Peyer's patch (tissue), 4 donors: ENCODE measurements around the gene FAM193A. TPM values are rescaled to one million over a fixed set of nuclear protein-coding genes. Genes with fewer than 3 reads are reported as not detected.

Experiments used
- DNase-seq, 3 donors: peaks; one replicate each; pipeline ENCODE4 v3.0.0-alpha.2; 2017 to 2019
- H3K27ac ChIP-seq, 4 donors: fragments of 200-600 bp; sonication (generic); one replicate each; pipeline ENCODE4 v1.5.1; 2016 to 2019
- H3K27me3 ChIP-seq, 2 donors: fragments of 200-600 bp; sonication (generic); one replicate each; pipeline ENCODE4 v1.5.1; 2019
- H3K36me3 ChIP-seq, 3 donors: fragments of 200-600 bp; sonication (generic); one replicate each; pipeline ENCODE4 v1.5.1; 2016 to 2019
- H3K4me1 ChIP-seq, 4 donors: fragments of 200-600 bp; sonication (generic); one replicate each; pipeline ENCODE4 v1.5.1; 2016 to 2019
- H3K4me3 ChIP-seq, 4 donors: fragments of 200-600 bp; sonication (generic); 1 replicate in 3 of 4; 2 replicates in 1 of 4; pipeline ENCODE4 v1.5.1; 2016 to 2019; ENCODE audit warnings: mild to moderate bottlenecking in 1 of 4
- H3K9me3 ChIP-seq, 4 donors: fragments of 200-600 bp; sonication (generic); one replicate each; pipeline ENCODE4 v1.5.1; 2016 to 2019; ENCODE audit warnings: mild to moderate bottlenecking in 1 of 4
- CTCF ChIP-seq, 6 experiments: fragments of 450-650 bp in 4 of 6; fragments of 200-600 bp in 2 of 6; sonication (generic) in 1 of 6; IDR thresholded peaks; one replicate each; pipeline ENCODE4 v1.5.1; 2017 to 2019; ENCODE audit warnings: antibody characterized with exemption in 6 of 6, mild to moderate bottlenecking in 3 of 6, moderate library complexity in 1 of 6
- POLR2A ChIP-seq, 2 donors: fragments of 450-650 bp; IDR thresholded peaks; one replicate each; pipeline ENCODE4 v1.5.1; 2017; ENCODE audit warnings: antibody characterized with exemption in 2 of 2, mild to moderate bottlenecking in 2 of 2, moderate library complexity in 2 of 2
- total RNA-seq, 4 donors: library from RNA; depleted of rRNA; stranded (reverse); fragments of >200 nt; gene quantifications; one replicate each; pipeline ENCODE4 v1.1.0, GENCODE V29; 2016

Gene FAM193A
- total RNA-seq, 4 donors from 2014 or later: 38.2 to 77.6 (median 51.2) TPM

GRCh38 chr4:2763511-2763967 lies 227.1 kb downstream of the FAM193A start:
- Histone ChIP-seq H3K9me3 (no peaks in the 10 kb centered on the region), H3K36me3 (no peaks in the 10 kb centered on the region), H3K4me3 (peak overlapping the region; percentile 32 to 58 (median 49)), H3K27me3 (no peaks in the 10 kb centered on the region), H3K4me1 (peaks cover 0 to 28% (median 7%) of the 10 kb centered on the region in 4 donors), H3K27ac (peak overlapping the region; percentile 24 to 99 (median 54))
- DNase-seq: peak in 1 of 3 donors; percentile 51
- TF ChIP-seq CTCF (IDR thresholded peaks at IDR 0.05) (no peak), POLR2A (IDR thresholded peaks at IDR 0.05) (no peak)

- TF ChIP-seq CTCF (IDR thresholded peaks at IDR 0.05) (no peak), POLR2A (IDR thresholded peaks at IDR 0.05) (no peak)
- Histone ChIP-seq H3K27ac (no peak overlapping the region), H3K27me3 (no peaks in the 10 kb centered on the region), H3K4me1 (peaks cover 0 to 13% (median 3%) of the 10 kb centered on the region in 4 donors), H3K4me3 (no peak overlapping the region), H3K36me3 (no peaks in the 10 kb centered on the region), H3K9me3 (no peaks in the 10 kb centered on the region)
- DNase-seq: peak in 1 of 3 donors; percentile 24
These were observed 229.5 kb downstream of the FAM193A start for GRCh38 chr4:2765832-2766526.

GRCh38 chr4:2767046-2767704 lies 230.7 kb downstream of the FAM193A start:
- peaks cover 0 to 8% (median 3%) of the 10 kb centered on the region in 4 donors for H3K4me1 ChIP-seq
- TF ChIP-seq CTCF (IDR thresholded peaks at IDR 0.05): no peak
- DNase-seq: peak in 1 of 3 donors; percentile 28
- no peaks in the 10 kb centered on the region for H3K36me3 ChIP-seq
- H3K27me3 ChIP-seq: no peaks in the 10 kb centered on the region
- H3K27ac ChIP-seq: no peak overlapping the region
- no peaks in the 10 kb centered on the region for H3K9me3 ChIP-seq
- H3K4me3 ChIP-seq: no peak overlapping the region

GRCh38 chr4:2767705-2768074 lies 231.2 kb downstream of the FAM193A start:
- Histone ChIP-seq H3K27me3 (no peaks in the 10 kb centered on the region), H3K27ac (no peak overlapping the region), H3K36me3 (no peaks in the 10 kb centered on the region), H3K4me3 (no peak overlapping the region), H3K9me3 (no peaks in the 10 kb centered on the region), H3K4me1 (peaks cover 0 to 8% (median 3%) of the 10 kb centered on the region in 4 donors)
- no peak for TF ChIP-seq POLR2A (IDR thresholded peaks at IDR 0.05)
- DNase-seq: no peak

- no peaks in the 10 kb centered on the region for H3K36me3 ChIP-seq
- TF ChIP-seq CTCF (IDR thresholded peaks at IDR 0.05) (no peak), POLR2A (IDR thresholded peaks at IDR 0.05) (no peak)
- peak in 1 of 3 donors; percentile 10 for DNase-seq
These were observed 231.7 kb downstream of the FAM193A start for GRCh38 chr4:2768124-2768523.

GRCh38 chr4:2768921-2769336 lies 232.5 kb downstream of the FAM193A start:
- Histone ChIP-seq H3K27me3 (no peaks in the 10 kb centered on the region), H3K36me3 (no peaks in the 10 kb centered on the region), H3K4me3 (no peak overlapping the region), H3K27ac (no peak overlapping the region), H3K9me3 (no peaks in the 10 kb centered on the region), H3K4me1 (peaks cover 0 to 2% (median under 1%) of the 10 kb centered on the region in 4 donors)
- TF ChIP-seq CTCF (IDR thresholded peaks at IDR 0.05) (no peak), POLR2A (IDR thresholded peaks at IDR 0.05) (no peak)
- DNase-seq: peak in 1 of 3 donors; percentile 44

More at GRCh38 chr4:2768124-2768523, 231.7 kb downstream of the FAM193A start:
- Histone ChIP-seq H3K4me1 (peaks cover 0 to 8% (median 3%) of the 10 kb centered on the region in 4 donors), H3K9me3 (no peaks in the 10 kb centered on the region), H3K27ac (no peak overlapping the region), H3K4me3 (no peak overlapping the region), H3K27me3 (no peaks in the 10 kb centered on the region)
